ENCODE measurements around the gene CDK5RAP2. TPM values are rescaled to one million over a fixed set of nuclear protein-coding genes. Genes with fewer than 3 reads are reported as not detected.
A peak's percentile ranks its signal among the peaks of the same experiment; 100 is the strongest.

Gene CDK5RAP2
- total and polyA plus RNA-seq, 9 of the 15 experiments (the other 6 are each of a cell fraction or from before 2014, with no cell fraction given) = 19.9 to 68.8 (median 42.2) TPM

DNA sequence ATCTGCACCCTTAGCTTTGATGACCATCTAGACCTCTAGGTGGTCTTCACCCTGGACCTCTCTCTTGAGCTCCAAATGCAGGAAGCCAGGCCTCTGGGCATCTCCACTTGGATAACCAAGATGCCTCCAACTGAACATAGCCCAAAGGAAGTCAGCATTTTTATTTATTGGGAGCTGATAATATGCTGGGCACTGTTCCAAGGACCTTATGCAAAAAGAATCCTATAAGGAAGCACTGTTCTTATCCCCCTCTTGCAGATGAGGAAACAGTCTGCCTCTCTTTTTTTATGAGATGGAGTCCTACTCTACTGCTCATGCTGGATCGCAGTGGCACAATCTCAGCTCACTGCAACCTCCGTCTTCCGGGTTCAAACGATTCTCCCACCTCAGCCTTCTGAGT, 219.9 kb downstream of the CDK5RAP2 start:
- DNase-seq (ENCODE audit: extremely low read depth in 1 of 4, low spot score in 3 of 4) (no peak), ATAC-seq (no peak), FAIRE-seq (no peak)
- Histone ChIP-seq H3K9ac (ENCODE audit: insufficient read depth in 1 of 2, low read depth in 2 of 2, low read length in 2 of 2) (no peak overlapping the region), H4K20me1 (replicated peaks; ENCODE audit: control insufficient read depth, insufficient read depth, low read length) (no peaks in the 10 kb centered on the region), H3K4me1 (replicated peaks in 1 of 2; ENCODE audit: control insufficient read depth in 2 of 2, insufficient read depth in 2 of 2, low read length in 2 of 2) (no peaks in the 10 kb centered on the region), H3K27me3 (ENCODE audit: control insufficient read depth in 2 of 2, insufficient read depth in 2 of 2, low read length in 2 of 2) (peaks cover 0 to 19% of the 10 kb centered on the region in 2 experiments; a peak in 3 of 5 replicates), H3K9me3 (replicated peaks; ENCODE audit: control insufficient read depth, insufficient read depth, low read depth, low read length) (no peaks in the 10 kb centered on the region), H3K79me2 (ENCODE audit: control insufficient read depth, insufficient read depth, low read length) (no peaks in the 10 kb centered on the region), H3K4me2 (ENCODE audit: insufficient read depth, low read length) (no peak overlapping the region), H3K9me1 (ENCODE audit: control insufficient read depth, insufficient read depth, low read length) (no peaks in the 10 kb centered on the region), H3K27ac (ENCODE audit: extremely low read depth, low read depth, low read length) (no peak overlapping the region), H3K4me3 (no peak overlapping the region), H3K36me3 (ENCODE audit: control insufficient read depth, insufficient read depth, low read length) (no peaks in the 10 kb centered on the region), H2AFZ (ENCODE audit: low read depth, low read length) (no peak overlapping the region)
- in situ Hi-C loops (cut with MboI) = no loop called here
- ChIA-PET CTCF (ENCODE audit: low intra/inter-chr PET ratio) (no interaction called here), POLR2A (no interaction called here)
- BruUV-seq (replicated peaks) = no TSS peak
- intact Hi-C loops (cut with micrococcal nuclease) = no loop called here
- TF ChIP-seq E2F3 (CRISPR knock-in tag; IDR thresholded peaks at IDR 0.05) (no peak), GTF2F1 (IDR thresholded peaks at IDR 0.05; ENCODE audit: low read depth, low read length) (no peak)
- 0% methylated on average over 3 of the region's 4 CpGs for WGBS (ENCODE audit: insufficient coverage, low coverage, missing lambda C conversion rate)

DNA sequence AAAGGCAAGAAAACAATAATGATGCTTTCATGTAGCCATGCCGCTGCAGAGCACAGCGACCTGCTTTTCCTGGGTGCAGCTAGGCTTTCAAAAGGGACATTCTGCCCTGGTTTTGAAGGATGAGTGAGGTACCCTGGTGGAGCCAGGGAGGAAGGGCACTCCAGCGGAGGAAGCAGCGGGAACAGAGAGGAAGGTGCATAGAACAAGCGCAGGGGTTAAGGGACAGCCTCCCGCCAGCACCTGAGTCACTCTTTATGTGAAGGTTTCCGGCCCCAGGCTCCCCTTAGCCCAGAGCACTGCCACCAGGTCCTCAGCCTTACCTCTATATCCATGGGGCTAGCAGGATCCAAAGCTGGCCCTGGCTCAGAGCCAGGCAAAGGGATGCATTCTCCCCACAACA, 221.1 kb downstream of the CDK5RAP2 start:
- CTCF ChIA-PET (ENCODE audit: low intra/inter-chr PET ratio) = no interaction called here

More for the DNA sequence above, 221.1 kb downstream of the CDK5RAP2 start:
- Histone ChIP-seq H3K4me2 (ENCODE audit: insufficient read depth, low read length) (no peak overlapping the region), H2AFZ (ENCODE audit: low read depth, low read length) (no peak overlapping the region), H3K4me3 (no peak overlapping the region), H4K20me1 (replicated peaks; ENCODE audit: control insufficient read depth, insufficient read depth, low read length) (no peaks in the 10 kb centered on the region), H3K9me3 (replicated peaks; ENCODE audit: control insufficient read depth, insufficient read depth, low read depth, low read length) (no peaks in the 10 kb centered on the region), H3K27me3 (ENCODE audit: control insufficient read depth in 2 of 2, insufficient read depth in 2 of 2, low read length in 2 of 2) (peaks cover 0 to 19% of the 10 kb centered on the region in 2 experiments; a peak in 3 of 5 replicates), H3K27ac (ENCODE audit: extremely low read depth, low read depth, low read length) (no peak overlapping the region), H3K36me3 (ENCODE audit: control insufficient read depth, insufficient read depth, low read length) (no peaks in the 10 kb centered on the region), H3K4me1 (replicated peaks in 1 of 2; ENCODE audit: control insufficient read depth in 2 of 2, insufficient read depth in 2 of 2, low read length in 2 of 2) (no peaks in the 10 kb centered on the region), H3K79me2 (ENCODE audit: control insufficient read depth, insufficient read depth, low read length) (no peaks in the 10 kb centered on the region), H3K9ac (ENCODE audit: insufficient read depth in 1 of 2, low read depth in 2 of 2, low read length in 2 of 2) (no peak overlapping the region), H3K9me1 (ENCODE audit: control insufficient read depth, insufficient read depth, low read length) (no peaks in the 10 kb centered on the region)
- ATAC-seq = peak; percentile 51; the same call in 1 of the 3 replicates
- BruUV-seq (replicated peaks) = no TSS peak
- FAIRE-seq = no peak
- WGBS (ENCODE audit: insufficient coverage, low coverage, missing lambda C conversion rate) = 0% methylated on average over 7 of the region's 7 CpGs
- DNase-seq (ENCODE audit: extremely low read depth in 1 of 4, low spot score in 3 of 4) = no peak
- in situ Hi-C loops (cut with MboI) = no loop called here
- TF ChIP-seq, protein P1, sequence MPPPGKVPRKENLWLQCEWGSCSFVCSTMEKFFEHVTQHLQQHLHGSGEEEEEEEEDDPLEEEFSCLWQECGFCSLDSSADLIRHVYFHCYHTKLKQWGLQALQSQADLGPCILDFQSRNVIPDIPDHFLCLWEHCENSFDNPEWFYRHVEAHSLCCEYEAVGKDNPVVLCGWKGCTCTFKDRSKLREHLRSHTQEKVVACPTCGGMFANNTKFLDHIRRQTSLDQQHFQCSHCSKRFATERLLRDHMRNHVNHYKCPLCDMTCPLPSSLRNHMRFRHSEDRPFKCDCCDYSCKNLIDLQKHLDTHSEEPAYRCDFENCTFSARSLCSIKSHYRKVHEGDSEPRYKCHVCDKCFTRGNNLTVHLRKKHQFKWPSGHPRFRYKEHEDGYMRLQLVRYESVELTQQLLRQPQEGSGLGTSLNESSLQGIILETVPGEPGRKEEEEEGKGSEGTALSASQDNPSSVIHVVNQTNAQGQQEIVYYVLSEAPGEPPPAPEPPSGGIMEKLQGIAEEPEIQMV (tag; conservative IDR thresholded peaks at IDR 0.05; ENCODE audit: low read depth) = no peak
- TF ChIP-seq CBX1 (IDR thresholded peaks at IDR 0.05; ENCODE audit: low read depth) = no peak
- TF ChIP-seq, protein P2, sequence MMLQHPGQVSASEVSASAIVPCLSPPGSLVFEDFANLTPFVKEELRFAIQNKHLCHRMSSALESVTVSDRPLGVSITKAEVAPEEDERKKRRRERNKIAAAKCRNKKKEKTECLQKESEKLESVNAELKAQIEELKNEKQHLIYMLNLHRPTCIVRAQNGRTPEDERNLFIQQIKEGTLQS (IDR thresholded peaks at IDR 0.05) = no peak
- TF ChIP-seq, protein P2 (CRISPR knock-in tag; conservative IDR thresholded peaks at IDR 0.05) = no peak
- no peak for TF ChIP-seq SRSF9 (IDR thresholded peaks at IDR 0.05; ENCODE audit: borderline replicate concordance, low read depth, low read length)
- no peak for TF ChIP-seq RBFOX2 (IDR thresholded peaks at IDR 0.05; ENCODE audit: low read depth, low read length)
- TF ChIP-seq U2AF2 (optimal IDR thresholded peaks at IDR 0.05; ENCODE audit: low read depth, low read length) = no peak
- POLR2A ChIA-PET = no interaction called here
- intact Hi-C loops (cut with micrococcal nuclease) = no loop called here

Data from K562 (cell line).